GM20000 (cell line): ENCODE measurements around the gene CCN2.
"Not testable (repeated sequence)": the region's sequence is repeated elsewhere in the genome, so short reads cannot be mapped to it uniquely, and the experiment has no call there.

Experiments used
- DNase-seq: peaks from one replicate; pipeline ENCODE4 v3.0.0; 2012; ENCODE audit warnings: low spot score
- CTCF ChIP-seq: IDR thresholded peaks from 2 replicates; pipeline ENCODE4 v1.5.1; 2012; ENCODE audit warnings: mild to moderate bottlenecking, control low read depth; ENCODE audit errors: extremely low read depth, missing control alignments

CCN2 gene

GRCh38 chr6:131918650-131919355 is 32.4 kb downstream of the CCN2 start:
- TF ChIP-seq CTCF, result no peak
- no peak for DNase-seq

DNA sequence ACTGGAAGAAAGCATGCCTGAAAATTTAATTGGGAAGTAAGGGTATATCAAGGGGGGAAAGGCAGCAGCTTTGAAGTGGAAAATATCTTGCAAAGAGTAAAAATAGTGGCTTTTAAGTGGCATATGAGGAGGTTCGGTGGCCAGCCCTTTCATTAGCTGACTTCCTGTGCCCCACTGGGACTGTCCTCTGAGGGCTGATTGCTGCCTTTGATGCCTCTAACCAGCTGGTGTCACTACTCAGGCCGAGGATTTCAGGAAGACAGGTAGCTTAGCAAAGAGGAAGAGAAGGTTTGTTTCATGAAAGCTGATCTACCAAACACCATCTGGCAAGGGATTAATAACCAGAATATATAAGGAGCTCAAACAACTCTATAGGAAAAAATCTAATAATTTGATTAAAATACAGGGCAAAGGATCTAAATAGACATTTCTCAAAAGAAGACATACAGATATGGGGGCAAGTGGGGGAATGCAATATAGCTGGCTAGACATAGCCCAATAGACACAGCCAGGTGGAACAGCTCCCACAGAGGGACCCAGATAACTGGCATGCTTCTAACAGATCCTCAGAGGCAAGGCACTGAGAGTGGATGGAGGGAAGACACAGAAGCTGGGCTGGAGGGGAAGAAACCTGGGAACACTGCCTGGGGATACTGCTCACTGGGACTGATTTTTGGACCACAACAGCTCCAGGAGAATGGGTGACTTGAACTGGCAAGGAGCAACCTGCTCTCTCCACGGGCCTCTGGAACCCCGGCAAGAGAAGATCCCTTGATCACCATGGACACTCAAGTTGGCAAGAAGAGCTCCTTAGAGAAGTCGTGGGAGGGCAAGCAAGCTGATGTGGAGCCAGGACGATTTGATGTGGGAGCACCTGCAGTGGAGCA is 33.2 kb downstream of the CCN2 start:
- TF ChIP-seq CTCF, result no peak
- DNase-seq, result no peak

- no peak for TF ChIP-seq CTCF
- no peak for DNase-seq
Observed at GRCh38 chr6:131917318-131917717, 33.9 kb downstream of the CCN2 start.

DNA sequence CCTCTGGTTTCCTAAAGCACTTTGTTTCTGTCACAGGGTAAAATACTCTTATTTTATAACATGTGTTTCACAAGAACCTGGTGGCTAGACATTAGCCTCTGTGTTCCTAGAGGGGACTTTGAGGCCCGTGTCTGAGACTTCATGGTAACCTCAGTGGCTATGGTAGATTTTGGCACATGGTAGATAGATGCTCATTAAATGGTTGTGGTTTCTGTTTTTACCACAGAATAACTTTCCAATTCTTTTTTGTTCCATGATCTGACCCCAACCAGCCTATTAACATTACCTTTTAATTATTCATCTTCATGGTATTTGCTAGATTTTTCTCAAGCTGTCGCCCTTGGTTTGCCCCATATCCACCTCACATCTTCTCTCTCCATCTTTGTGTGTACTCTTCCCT is 34.3 kb downstream of the CCN2 start:
- no peak for TF ChIP-seq CTCF
- DNase-seq, result no peak

GRCh38 chr6:131916091-131916796 is 34.9 kb downstream of the CCN2 start:
- DNase-seq, result not testable (repeated sequence)

DNA sequence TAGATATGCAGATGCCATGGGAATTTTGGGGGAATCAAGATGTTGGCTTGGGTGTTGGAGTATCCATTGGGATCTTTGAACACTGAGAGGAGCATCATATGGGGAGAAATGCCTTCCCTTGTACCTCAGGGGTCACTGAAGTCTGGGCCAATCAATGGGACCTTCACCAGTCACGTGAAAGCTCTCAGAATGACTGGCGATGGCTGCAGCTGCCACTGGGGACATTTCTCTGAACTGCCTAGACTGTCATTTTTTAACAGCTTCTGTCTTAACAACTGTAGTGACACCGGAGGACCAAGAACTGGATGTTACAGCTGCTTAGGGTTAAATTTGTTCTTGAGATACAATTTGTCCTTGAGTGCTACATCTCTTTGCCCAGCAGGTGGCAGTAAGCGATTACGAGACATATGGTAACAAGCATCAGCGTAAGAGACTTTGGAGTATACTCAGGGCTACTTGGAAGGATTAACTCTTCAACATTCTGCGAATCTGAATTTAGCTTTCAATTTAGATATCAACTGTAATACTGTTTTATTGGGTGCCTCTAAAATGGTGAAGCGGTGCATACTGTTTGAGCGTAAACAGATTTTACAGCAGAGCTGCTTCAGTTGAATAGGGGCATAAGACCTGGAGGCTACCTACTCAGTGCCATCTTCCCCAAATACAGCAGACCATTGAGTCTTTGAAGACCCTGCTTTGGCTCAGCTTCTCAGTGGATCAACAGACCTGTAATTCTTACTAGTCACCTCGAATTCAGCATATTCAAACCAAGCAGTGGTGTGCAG is 36.0 kb downstream of the CCN2 start:
- peak; percentile 55 for TF ChIP-seq CTCF
- peak; percentile 51 for DNase-seq

DNA sequence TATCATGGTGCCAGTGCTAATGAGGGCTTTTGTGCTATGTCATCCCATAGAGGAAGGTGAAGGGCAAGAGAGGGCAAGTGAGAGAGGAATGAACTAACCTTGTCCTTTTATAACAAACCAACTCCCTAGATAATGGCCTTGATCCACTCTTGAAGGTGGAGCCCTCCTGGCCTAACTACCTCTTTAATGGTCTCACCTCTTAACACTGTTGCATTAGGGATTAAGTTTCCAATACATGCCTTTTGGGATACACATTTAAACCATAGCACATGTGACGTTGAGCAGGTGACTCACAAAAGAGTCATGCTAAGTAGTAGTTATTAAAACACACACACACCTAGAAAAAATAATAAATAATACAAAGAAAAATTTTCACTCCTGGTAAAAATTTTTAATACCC is 36.9 kb downstream of the CCN2 start:
- no peak for TF ChIP-seq CTCF
- DNase-seq, result no peak
